Activated T-cell treated with anti-CD3 and anti-CD28 coated beads for 4 hours (primary cell): ENCODE results near the gene ACTN4.
"Not testable (repeated sequence)": the region's sequence is repeated elsewhere in the genome, so short reads cannot be mapped to it uniquely, and the experiment has no call there.

ENCODE experiments used
- DNase-seq: peaks from one replicate; pipeline ENCODE4 v3.0.0-alpha.2; 2020

The ACTN4 gene

DNA sequence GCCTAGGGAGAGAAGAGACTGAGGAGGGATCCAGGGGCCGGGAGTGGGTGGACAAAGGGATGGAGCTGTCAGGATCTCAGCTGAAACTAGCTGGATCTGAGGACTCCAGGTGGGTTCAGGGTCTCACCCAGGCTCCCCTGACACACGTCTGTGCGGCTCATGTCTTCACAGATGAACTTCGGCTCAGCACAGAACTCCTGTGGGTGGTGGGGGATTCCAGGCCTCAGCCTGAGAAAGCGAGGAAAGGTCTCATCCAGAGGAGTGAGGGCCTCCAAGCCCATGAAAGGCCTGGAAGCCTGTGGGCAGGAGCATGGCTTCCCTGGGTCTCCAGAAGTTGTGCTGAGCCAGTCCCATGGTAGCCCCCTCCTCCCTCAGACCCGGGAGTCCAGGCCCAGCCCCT is 95.5 kb downstream of the ACTN4 start:
- DNase-seq = no peak

DNA sequence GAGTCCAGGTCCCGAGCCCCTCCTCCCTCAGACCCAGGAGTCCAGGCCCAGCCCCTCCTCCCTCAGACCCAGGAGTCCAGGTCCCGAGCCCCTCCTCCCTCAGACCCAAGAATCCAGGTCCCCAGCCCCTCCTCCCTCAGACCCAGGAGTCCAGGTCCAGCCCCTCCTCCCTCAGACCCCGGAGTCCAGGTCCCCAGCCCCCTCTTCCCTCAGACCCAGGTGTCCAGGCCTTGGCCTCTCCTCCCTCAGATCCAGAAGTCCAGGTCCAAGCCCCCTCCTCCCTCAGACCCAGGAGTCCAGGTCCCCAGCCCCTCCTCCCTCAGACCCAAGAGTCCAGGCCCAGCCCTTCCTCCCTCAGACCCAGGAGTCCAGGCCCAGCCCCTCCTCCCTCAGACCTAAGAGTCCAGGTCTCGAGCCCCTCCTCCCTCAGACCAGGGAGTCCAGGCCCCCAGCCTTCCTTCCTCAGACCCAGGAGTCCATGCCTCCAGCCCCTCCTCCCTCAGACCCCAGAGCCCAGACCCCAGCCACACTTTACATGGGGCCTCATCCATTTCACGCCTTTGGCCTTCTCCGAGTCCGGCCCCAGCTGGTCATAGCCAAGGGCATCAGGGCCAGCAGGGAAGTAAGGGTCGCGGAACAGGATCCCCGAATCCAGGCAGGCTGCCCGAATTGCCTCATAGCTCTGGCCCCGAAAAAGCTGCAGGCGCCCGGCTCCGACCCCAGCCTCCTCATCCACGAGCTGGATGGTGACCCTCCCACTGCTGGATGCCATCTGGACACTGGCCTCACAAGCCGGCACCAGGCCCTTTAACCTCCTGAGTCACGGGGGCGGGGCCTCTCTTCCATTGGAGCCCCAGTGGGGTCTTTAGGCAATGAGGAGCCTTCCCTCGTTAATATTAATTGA is 96.2 kb downstream of the ACTN4 start:
- DNase-seq = no peak

DNA sequence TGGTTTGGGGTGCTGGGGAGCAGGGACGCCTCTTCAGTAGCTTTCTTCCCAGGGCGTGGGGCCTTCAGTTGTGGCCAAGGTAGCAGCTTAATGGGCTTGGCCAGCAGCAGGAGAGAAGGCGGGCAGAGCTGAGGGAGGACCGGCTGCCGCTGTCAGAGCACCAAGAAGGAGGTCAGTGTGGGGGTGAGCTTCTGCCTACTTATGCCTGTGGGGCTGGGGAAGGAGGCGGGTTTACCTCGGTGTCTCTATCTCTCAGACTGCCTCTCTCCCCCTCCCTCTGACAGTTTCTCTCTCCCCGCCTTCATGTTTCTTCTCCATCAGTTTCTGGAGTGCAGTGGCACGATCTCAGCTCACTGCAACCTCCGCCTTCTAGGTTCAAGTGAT is 96.8 kb downstream of the ACTN4 start, which contains the start of gene CAPN12:
Gene CAPN12 (minus strand): TSS at position 177 of the 384 bp plus-strand sequence. CDS start 309 bp downstream, outside the sequence.
- no peak for DNase-seq

DNA sequence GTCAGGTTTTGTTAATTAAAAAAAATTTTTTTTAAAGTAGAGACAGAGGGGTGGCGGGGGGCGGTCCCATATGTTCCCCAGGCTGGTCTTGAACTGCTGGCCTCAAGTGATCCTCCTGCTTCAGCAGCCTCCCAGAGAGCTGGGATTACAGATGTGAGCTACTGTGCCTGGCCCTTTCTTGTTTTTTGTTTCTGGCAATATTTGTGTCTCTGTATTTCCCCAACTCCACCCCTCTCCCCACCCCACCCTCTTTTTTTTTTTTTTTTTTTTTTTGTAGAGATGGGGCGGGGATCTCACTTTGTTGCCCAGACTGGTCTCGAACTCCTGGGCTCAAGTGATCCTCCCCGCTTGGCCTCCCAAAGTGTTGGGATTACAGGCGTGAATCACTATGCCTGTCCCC is 97.4 kb downstream of the ACTN4 start:
- no peak for DNase-seq

DNA sequence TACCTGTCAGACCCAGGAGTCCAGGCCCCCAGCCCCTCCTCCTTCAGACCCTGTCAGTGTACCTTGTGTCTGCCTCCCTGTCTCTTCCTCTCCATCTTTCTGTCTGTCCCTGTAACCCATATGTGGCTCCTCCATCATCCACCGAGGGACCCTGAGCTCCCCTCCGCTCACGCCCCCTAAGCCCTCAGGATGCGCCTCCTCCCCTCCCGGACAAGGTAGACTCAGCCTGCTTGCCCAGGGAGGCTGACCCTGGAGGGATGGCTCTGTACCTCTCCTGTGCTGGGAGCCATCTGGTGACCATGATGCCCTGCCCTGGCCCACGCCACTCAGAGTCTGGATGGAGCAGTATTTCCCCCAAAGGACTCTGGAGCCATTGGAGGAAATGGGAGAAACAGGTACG is 97.9 kb downstream of the ACTN4 start:
- DNase-seq = no peak

DNA sequence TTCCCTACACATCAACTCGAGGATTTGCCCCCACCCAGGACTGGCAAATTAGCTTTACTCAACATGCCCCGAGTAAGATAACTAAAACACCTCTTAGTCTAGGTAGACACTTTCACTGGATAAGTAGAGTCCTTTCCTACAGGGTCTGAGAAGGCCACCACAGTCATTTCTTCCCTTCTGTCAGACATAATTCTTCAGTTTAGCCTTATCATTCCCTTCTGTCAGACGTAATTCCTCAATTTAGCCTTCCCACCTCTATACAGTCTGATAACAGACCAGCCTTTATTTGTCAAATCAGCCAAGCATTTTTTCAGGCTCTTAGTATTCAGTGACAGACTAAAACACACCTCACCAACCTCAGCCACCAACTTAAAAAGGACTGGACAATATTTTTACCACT is 106.3 kb downstream of the ACTN4 start:
- DNase-seq = not testable (repeated sequence)

DNA sequence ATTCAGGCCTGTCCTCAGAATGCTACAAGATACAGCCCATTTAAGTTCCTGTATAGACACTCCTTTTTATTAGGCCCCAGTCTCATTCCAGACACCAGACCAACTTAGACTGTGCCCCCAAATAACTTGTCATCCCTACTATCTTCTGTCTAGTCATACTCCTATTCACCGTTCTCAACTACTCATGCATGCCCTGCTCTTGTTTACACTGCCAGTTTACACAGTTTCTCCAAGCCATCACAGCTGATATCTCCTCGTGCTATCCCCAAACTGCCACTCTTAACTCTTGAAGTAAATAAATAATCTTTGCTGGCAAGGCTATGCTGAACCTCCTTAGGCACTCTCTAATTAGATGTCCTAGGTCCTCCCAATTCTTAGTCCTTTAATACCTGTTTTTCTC is 106.7 kb downstream of the ACTN4 start:
- not testable (repeated sequence) for DNase-seq

DNA sequence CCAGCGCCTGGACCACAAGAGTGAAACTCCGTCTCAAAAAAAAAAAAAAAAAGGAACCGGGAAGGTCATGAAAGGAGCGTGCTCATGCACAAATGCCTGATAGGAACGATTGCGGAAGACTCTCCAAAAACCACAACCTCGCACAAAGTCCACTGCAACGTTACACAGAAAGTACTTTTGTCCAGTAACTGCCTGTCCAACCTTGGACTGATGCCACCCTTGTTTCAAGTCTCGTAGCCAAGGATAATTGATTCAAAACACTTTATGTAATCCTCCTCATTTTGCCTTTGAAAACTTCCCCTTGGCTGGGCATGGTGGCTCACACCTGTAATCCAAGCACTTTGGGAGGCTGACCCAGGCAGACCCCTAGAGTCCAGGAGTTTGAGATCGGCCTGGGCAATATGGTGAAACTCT is 112.1 kb downstream of the ACTN4 start:
- DNase-seq = no peak

DNA sequence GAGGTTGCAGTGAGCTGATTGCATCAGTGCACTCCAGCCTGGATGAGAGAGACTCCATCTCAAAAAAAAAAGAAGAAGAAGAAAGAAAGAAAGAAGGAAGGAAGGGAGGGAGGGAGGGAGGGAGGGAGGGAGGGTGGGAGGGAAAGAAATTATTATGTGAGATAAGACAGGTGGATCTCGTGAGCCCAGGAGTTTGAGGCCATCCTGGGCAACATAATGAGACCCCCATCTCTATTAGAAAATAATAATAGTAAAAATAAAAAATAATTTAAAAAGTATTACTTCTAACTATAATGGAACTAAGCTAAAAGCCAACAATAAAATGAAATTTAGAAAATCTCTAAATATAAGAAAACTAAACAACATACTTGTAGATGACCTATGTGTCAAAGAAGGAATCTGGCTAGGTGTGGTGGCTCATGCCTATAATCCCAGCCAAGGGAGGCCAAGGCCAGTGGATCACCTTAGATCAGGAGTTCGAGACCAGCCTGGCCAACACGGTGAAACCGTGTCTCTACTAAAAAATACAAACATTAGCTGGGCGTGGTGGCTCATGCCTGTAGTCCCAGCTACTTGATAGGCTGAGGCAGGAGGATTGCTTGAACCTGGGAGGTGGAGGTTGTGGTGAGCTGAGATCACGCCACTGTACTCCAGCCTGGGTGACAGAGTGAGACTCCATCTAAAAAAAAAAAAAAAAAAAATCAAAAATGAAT is 113.5 kb downstream of the ACTN4 start:
- not testable (repeated sequence) for DNase-seq

DNA sequence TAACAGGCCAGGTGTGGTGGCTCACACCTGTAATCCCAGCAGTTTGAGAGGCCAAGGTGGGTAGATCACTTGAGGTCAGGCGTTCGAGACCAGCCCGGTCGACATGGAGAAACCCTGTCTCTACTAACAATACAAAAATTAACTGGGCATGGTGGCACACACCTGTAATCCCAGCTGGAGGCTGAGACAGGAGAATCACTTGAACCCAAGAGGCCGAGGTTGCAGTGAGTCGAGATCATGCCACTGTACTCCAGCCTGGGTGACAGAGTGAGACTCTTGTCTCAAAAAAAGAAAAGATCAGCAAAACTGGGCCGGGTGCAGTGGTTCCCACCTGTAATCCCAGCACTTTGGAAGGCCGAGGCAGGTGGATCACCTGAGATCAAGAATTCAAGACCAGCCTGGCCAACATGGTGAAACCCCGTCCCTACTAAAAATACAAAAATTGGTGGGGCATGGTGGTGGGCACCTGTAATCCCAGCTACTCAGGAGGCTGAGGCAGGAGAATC is 114.5 kb downstream of the ACTN4 start:
- not testable (repeated sequence) for DNase-seq

DNA sequence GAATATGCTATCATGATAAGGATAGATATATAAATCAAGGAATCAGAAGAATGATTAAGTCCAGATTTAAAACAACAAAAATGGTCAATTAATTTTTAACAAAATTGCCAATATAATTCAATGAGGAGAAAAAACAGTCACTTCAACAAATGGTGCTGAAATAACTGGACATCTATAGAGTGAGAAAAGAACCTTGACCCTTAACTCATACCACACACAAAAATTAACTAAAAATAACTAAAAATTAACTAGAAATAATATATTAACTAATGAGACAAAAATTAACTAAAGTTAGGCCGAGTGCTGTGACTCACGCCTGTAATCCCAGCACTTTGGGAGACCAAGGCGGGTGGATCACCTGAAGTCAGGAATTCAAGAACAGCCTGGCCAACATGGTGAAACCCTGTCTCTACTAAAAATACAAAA is 116.4 kb downstream of the ACTN4 start:
- DNase-seq = no peak

DNA sequence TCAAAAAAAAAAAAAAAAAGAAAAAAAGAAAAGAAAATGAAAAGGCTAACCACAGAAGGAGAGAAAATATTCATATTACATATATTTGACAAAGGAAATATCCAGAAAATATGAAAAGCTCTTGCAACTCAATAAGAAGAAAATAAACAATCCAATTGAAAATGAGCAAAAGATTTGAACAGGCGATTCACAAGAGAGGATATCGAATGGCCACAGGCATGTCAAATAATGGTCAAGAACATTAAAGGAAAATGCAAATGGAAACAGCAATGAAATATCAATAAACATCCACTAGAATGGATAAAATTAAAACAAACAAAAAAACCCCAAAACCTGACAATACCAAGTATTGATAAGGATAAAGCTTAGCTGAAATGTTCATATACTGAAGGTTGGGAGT is 117.8 kb downstream of the ACTN4 start:
- DNase-seq = no peak

DNA sequence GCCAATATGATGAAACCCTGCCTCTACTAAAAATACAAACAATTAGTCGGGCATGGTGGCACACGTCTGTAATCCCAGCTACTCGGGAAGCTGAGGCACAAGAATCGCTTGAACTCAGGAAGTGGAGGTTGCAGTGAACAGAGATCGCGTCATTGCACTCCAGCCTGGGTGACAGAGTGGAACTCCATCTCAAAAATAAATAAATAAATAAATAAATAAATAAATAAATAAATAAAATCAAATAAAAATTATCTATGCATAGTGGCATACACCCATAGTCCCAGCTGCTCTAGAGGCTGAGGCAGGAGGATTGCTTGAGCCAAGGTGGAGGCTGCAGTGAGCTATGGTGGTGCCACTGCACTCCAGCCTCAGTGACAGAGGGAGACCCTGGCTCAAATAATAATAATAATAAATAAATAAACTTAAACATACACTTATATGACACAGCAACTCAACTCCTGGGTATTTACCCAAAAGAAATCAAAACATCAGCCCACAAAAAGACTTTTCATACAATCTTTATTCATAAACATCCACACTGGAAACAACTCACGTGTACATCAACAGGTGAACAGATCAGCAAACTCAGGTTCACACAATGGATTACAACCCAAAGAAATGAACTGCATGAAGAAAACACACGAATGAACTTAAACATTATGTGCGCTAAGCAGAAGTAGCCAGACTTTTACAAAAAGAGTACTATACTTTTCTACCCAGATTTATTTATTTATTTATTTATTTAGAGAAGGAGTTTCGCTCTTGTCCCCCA is 119.0 kb downstream of the ACTN4 start:
- no peak for DNase-seq

DNA sequence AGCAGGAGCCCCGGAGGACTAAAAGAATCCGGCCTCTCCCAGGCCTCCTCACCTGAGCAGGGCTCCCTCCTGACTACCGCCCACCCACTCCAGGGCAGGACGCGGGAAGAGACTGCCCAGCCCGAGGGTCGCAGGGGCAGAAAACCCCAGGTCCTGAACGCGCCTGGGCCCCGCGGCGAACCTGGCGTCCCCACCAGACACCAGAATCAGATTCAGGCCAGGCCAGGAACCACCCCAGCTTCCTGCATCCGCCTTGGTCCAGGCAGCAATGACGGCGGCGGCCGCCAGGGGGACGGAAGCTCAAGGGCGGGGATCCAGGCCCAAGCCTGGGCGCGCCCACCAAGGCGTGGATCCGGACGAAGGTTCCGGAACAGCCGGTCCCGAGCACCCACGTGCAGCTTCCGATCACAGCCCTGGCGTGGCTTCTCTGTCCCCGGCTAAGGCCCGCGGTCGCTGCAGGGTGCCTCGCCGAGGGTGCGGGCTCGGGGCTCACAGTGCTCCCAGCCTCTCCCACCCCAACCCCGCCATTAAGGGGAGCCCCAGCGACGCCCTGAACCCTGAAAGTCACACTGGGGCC is 122.3 kb downstream of the ACTN4 start:
- peak; percentile 82 for DNase-seq

DNA sequence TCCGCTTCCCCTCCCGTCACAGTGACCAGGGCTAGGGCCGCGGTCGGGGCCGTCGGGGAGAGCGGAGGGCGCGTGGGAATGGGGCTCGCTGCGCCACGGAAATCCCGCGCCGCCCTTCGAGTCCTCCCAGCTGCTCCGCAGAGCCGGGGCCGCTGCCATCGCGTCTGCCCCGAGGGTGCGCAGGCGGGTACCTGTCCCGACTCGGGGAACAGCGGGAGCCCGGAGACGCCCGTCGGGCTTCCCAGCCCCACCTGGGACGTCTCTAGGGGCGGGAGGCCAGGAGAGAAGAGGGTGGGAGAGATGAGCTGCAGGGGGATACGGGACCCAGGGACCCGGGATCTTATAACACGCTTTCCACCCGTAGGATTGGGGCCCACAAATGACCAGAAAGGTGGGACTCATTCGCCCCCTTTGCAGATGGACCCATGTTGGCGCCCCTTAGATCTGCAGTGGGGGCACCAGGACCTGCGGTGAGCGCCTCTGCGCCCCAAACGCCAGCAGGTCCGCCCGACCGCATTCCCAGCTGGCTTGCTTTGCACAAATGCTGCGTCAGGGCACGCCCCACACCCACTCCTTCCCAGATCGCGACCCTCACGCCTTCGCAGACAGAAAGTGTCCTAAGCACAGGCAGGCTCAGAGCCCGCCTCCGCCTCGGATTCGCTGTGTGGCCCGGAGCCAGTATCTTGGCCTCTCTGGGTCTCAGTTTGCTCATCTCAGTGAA is 122.9 kb downstream of the ACTN4 start:
- DNase-seq = not testable (repeated sequence)

DNA sequence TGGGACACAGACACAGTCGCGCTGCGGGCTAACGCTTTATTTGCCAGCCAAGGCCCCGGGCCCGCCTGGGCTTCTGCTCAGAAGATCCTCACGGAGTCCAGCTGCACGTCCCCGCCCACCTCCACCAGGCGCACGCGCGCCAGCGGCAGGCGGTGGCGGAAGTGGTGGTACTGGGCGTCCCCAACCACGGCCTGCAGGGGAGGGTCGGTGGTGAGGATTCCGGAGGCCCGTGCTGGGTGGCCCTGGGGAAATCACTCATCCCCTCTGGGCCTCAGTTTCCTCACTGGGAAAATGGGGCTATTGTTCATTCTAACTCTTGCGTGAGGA is 123.5 kb downstream of the ACTN4 start:
- not testable (repeated sequence) for DNase-seq

DNA sequence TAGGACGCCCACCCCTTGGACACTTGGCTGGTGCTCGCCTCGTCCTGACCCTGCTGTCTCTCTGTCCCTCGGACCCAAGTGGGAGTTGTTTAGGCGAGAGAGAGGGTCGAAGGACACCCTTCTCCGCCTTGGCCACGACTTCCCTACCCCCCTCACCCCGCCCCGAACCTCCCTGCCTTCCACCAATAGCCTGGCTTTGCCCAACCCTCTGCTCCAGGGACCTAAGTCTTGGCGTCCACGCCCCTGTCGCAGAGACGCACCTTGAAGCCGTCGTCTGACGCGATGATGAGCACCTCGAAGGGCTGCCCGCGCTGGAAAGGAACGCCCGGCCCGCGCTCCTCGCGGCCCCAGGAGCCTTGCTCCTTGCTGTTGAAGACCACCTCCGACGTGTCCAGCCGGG is 124.1 kb downstream of the ACTN4 start:
- not testable (repeated sequence) for DNase-seq

DNA sequence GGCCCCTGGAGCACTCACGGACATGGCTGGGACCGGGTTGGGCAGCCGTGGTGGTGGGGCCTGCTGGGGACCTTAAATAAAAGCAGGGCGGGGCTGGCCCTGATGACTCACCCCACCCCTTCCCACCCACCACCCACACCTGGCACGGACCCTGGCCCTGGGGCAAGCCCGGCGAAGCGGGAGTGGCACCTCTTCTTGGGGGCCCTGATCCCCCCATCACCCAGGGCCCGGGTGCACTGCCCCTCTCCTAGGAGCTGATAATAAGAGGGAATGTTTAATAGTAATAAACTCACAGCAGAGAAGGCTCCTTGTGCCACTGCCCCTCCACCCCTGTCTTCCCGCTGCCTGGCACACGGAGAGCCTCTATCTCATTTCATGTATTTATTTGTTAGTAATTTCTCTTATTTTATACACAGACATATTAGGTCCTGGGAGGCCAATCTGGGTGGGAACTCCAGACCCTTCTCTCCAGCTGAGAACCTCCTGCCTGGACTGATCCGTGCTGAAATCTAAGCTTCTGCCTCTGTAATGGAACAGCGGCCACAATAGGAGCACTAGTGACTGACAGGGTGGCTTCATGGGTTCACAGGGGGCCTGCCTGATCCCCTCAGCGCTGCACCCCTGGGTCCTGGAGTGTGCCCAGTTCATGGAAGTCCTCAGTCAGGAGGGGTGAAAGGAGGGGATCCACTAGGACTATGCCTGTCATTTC is 126.2 kb downstream of the ACTN4 start, which contains the start of gene LGALS7:
Gene LGALS7 (minus strand): TSS at position 49 of the 709 bp plus-strand sequence. CDS start 25 bp downstream, at position 24.
- no peak for DNase-seq

DNA sequence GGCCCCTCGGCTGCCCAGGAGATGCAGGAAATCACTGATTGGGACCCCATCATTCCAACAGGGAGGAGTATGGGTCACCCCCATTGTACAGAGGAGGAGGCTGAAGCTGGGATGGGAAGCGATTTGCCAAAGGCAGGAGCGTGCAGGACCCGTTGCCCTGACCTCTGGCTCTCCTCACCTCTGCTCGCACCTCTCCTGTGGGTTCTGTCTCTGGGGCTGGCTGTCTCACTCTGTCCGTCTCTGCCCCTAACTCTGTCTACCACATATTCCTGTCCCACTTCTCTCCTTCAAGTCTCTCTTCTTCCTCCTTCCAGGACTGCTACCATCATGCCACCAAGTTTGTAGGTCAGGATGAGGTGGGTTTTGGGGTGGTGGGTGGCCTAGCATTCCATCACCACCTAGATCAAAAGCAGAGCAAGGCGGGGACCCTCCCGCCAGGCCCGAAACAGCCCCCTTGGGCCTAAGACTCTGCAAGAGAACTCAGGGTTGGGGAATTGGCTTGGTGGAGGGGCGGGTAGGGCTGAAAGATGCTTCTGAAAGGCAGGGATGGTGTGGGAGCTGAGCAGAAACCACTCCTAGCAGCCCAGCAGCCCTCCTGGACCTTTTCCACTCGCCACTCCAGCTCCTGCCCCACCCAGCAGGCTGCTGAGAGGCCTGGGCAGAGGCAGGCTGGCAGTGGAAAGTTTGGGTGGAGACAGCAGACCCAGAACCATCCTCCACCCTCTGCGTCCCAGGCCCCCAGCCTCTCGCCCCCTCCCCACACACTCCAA is 126.9 kb downstream of the ACTN4 start:
- no peak for DNase-seq

DNA sequence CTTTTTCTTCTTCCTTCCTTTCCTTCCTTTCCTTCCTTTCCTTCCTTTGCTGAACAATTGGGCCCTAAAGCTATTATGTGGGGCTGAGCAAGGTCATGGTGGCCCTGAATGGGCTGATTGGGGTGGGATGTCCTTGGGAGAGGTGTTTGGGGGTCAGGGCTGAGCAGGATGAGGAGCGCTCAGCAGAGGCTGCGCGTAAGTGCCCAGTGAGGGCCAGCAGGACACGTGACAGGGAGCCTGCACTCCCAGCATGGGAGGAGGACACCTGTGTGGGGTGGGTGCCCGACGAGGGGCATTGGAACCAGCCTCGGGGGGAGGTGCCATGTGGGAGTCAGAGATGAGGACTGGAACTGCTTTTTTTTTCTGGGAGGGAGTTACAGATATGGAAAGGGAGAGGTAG is 131.3 kb downstream of the ACTN4 start:
- no peak for DNase-seq
